NCI-H524 treated with DMSO at 0.1 percent for 48 hours (cell line): ENCODE measurements around the gene SETBP1.

Experiments
- DNase-seq: peaks from one replicate; lab custom pipeline; 2025; lab: John Stamatoyannopoulos, UW

SETBP1 gene

GRCh38 chr18:44841752-44842587, 161.3 kb downstream of the SETBP1 start:
- DNase-seq: no peak

- no peak for DNase-seq
Observed at GRCh38 chr18:44842588-44843412, 162.1 kb downstream of the SETBP1 start.

- no peak for DNase-seq
Observed at GRCh38 chr18:44844486-44844885, 163.8 kb downstream of the SETBP1 start.

- DNase-seq: no peak
Observed at GRCh38 chr18:44846450-44846849, 165.8 kb downstream of the SETBP1 start.

- no peak for DNase-seq
Observed at GRCh38 chr18:44848644-44849335, 168.1 kb downstream of the SETBP1 start.

- no peak for DNase-seq
Observed at GRCh38 chr18:44849361-44849760, 168.7 kb downstream of the SETBP1 start.

GRCh38 chr18:44850001-44850400, 169.3 kb downstream of the SETBP1 start:
- DNase-seq: no peak

GRCh38 chr18:44851856-44852621, 171.4 kb downstream of the SETBP1 start:
- DNase-seq: peak; percentile 89

- DNase-seq: peak; percentile 77
Observed at GRCh38 chr18:44852818-44853217, 172.1 kb downstream of the SETBP1 start.

- DNase-seq: no peak
Observed at GRCh38 chr18:44853430-44853829, 172.7 kb downstream of the SETBP1 start.

- DNase-seq: no peak
Observed at GRCh38 chr18:44855681-44856080, 175.0 kb downstream of the SETBP1 start.

GRCh38 chr18:44856157-44856556, 175.5 kb downstream of the SETBP1 start:
- peak; percentile 77 for DNase-seq

GRCh38 chr18:44857081-44857480, 176.4 kb downstream of the SETBP1 start:
- no peak for DNase-seq

GRCh38 chr18:44857744-44858491, 177.2 kb downstream of the SETBP1 start:
- DNase-seq: no peak

GRCh38 chr18:44859263-44859662, 178.6 kb downstream of the SETBP1 start:
- DNase-seq: no peak

- DNase-seq: no peak
Observed at GRCh38 chr18:44859751-44860439, 179.2 kb downstream of the SETBP1 start.

- DNase-seq: no peak
Observed at GRCh38 chr18:44862112-44862511, 181.4 kb downstream of the SETBP1 start.

- DNase-seq: no peak
Observed at GRCh38 chr18:44866103-44866502, 185.4 kb downstream of the SETBP1 start.

GRCh38 chr18:44869533-44869932, 188.8 kb downstream of the SETBP1 start:
- no peak for DNase-seq
